A549 treated with AZD9567 at 1 μM for 4 hours (cell line): ENCODE data around the gene GRAP2. TPM values are rescaled to one million over a fixed set of nuclear protein-coding genes. Genes with fewer than 3 reads are reported as not detected.

Experiments
- total RNA-seq: library from RNA; stranded (reverse); fragments of 200-300 nt; extraction: Qiagen RNA extraction; gene quantifications from 5 replicates; pipeline ENCODE4 v1.2.3, GENCODE V29; 2022; ENCODE audit not compliant: insufficient read depth

GRAP2 gene
- total RNA-seq, result not detected in 5 replicates

DNA sequence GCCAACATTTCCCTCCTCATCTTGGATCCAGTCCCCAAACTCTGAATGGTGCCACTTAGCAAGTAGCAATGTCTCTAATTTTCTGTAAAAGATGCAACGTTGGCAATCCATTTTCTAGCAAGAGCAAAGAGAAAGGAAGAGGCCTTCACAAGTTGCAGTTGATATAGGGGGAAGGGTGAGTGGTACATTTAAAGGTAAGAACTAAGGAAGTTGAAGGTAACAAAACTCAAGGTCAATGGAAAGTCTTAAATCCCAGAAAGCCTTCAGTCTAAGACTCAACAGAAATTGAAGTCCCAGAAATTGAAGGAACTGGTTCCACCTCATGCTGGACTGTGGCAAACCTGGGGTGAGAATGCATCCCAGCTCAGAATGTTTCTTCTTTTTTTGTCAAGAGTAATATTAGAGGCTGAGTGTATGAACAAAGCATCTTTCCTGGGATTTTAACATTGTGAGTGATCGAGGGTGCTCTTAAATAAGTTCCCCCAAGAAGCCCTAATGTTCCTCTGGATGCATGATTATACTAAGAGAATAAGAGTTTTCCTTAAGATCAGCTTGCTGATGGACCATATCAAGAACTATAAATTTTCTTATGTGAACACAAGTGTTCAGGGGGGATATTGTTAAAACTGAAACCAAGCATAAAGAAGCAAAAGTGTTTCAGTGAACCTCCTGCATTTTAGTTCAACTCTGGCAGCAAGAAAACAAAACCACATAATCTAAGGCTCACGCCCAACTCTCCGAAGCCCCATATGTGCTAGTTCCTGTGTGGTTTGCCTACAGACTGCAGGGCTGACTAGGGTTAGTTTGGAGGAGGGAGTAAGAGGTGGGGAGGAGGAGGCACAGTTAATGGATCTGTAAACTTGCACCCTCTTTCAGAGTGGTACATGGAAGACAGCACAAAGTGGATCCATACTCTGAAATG is at the start of gene GRAP2:
TSS of gene GRAP2 (plus strand) at position 779 of the 922 bp plus-strand sequence. CDS start 46,023 bp downstream, outside the sequence.

DNA sequence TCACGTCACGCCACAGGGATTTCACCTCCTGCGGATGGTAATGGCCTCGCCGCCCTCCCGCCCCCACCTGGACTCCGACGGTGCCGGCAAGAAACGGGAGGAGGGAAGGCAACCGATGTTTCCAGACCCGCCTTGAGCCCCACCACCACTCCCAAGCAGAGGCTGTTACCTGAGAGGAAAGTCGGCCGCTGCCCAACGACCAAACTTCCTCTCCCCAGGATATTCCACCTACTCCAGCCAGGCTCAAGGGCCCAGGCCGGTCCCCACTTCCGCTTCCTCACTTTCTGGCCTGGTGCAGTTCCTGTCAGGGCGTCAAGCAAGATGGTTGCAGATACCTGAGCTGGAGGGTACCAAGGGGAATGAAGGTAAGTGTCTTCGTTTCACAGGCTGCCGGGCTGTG is 7.4 kb upstream of the GRAP2 start, which contains the start of gene ENTHD1:
TSS of gene ENTHD1 (minus strand) at position 235 of the 400 bp plus-strand sequence. CDS start 6,012 bp downstream, outside the sequence.

DNA sequence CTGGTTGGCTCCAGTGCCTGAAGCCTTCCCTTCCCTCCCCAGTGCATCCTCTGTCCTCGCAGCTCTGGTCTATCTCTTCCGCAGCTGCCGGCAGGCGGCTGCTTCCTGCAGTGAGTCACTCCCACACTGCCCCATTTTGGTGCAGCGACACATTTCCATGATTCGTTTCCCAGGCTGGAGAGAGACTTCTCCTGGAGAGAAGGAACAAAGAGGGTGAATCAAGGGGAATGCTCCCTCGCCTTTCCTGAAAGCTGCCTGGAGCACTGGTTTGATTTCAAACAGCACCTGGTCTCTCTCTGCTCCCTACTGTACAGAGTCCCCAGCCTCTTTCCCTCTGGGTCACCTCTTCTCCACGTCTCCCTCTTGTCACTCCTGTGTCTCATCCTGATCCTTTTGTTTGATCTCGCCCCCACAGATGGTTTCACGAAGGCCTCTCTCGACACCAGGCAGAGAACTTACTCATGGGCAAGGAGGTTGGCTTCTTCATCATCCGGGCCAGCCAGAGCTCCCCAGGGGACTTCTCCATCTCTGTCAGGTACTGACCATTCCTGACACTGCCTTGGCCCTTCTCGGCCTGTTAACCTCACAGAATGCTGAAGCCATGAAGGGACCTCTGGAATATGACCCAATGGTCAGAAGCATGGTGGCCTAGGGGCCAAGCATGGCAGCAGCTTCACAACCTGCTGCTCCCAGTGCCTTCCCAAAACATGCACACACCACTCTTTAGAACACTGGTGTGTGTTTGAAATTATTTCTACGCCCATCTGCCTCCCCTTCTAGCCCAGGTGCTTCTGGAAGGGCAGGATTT is 59.0 kb downstream of the GRAP2 start, which contains the start of gene TMA7B:
TSS of gene TMA7B (plus strand) at position 758 of the 808 bp plus-strand sequence. CDS start 3,978 bp downstream, outside the sequence.

DNA sequence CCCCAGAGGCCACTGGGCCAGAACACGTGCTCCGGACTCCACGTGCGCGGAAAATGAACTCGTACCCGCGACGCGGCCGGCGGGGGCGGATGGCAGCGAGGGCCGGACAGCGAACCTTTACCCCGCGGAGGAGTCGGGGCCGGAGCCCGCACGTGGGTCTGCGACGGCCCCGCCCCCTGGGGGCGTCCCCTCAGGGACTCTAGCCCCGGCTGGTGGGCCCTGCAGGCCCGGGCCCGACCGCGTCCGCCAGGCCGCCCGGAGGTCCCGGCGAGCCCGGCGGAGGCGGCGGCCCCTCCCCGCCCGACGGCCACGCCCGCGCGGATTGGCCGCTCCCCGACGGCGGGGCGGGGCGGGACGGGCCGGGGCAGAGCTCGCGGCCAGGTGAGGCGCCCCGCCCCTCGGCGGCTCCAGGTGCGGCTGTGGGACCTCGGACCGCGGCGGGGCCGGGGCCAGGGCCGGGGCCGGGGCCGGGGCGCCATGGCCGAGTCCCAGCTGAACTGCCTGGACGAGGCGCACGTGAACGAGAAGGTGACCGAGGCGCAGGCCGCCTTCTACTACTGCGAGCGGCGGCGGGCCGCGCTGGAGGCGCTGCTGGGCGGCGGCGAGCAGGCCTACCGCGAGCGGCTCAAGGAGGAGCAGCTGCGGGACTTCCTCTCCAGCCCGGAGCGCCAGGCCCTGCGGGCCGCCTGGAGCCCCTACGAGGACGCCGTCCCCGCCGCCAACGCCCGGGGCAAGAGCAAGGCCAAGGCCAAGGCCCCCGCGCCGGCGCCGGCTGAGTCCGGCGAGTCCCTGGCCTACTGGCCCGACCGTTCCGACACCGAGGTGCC is 93.9 kb downstream of the GRAP2 start, which contains the start of gene FAM83F:
TSS of gene FAM83F (plus strand) at position 389 of the 827 bp plus-strand sequence. CDS start at position 478, 89 bp downstream.

Other genes starting within 250 kb of the GRAP2 start
- gene ENTHD1, start 7.3 kb upstream of the GRAP2 start, total RNA-seq, result not detected in 5 replicates
- not detected in 5 replicates for gene TMA7B, start 59.3 kb downstream of the GRAP2 start, total RNA-seq
- gene FAM83F, start 93.9 kb downstream of the GRAP2 start, total RNA-seq, result not detected in 5 replicates